MCF 10A (cell line): ENCODE results near the gene PLCZ1. TPM values are rescaled to one million over a fixed set of nuclear protein-coding genes. Genes with fewer than 3 reads are reported as not detected.

Experiments
- BruUV-seq: library from RNA; stranded (reverse); fragments of 400-500 nt; replicated peaks from 2 replicates; lab custom pipeline; 2021; lab: Mats Ljungman, UMichigan
- CTCF ChIA-PET: fragments of 300-600 bp; sonication (Branson Sonifier 250); formaldehyde crosslinking; extraction: SDS; loops from one replicate; lab custom pipeline; 2021; ENCODE audit warnings: antibody characterized with exemption, inconsistent platforms; lab: Yijun Ruan, JAX
- POLR2A ChIA-PET: fragments of 300-600, 350-650 bp; sonication (Branson Sonifier 250); formaldehyde crosslinking; extraction: SDS; loops from one replicate; lab custom pipeline; 2020; ENCODE audit warnings: antibody characterized with exemption, inconsistent platforms; lab: Yijun Ruan, JAX
- DNase-seq: peaks from one replicate; pipeline ENCODE4 v3.0.0-alpha.2; 2018; ENCODE audit not compliant: unreplicated experiment
- H3K27ac Mint-ChIP-seq: one replicate; pipeline ENCODE4 v1.8.0; 2022; ENCODE audit warnings: mild to moderate bottlenecking, low read depth, mixed read lengths; ENCODE audit not compliant: unreplicated experiment
- H3K27me3 Mint-ChIP-seq: one replicate; pipeline ENCODE4 v1.8.0; 2022; ENCODE audit warnings: mixed read lengths; ENCODE audit not compliant: insufficient read depth, unreplicated experiment
- H3K36me3 Mint-ChIP-seq: one replicate; pipeline ENCODE4 v1.8.0; 2022; ENCODE audit warnings: mild to moderate bottlenecking, moderate library complexity, mixed read lengths; ENCODE audit not compliant: insufficient read depth, unreplicated experiment
- H3K4me1 Mint-ChIP-seq: one replicate; pipeline ENCODE4 v1.8.0; 2022; ENCODE audit warnings: mixed read lengths; ENCODE audit not compliant: insufficient read depth, unreplicated experiment
- H3K4me3 Mint-ChIP-seq: one replicate; pipeline ENCODE4 v1.8.0; 2022; ENCODE audit warnings: mild to moderate bottlenecking, moderate library complexity, mixed read lengths; ENCODE audit not compliant: unreplicated experiment
- H3K9me3 Mint-ChIP-seq: one replicate; pipeline ENCODE4 v1.8.0; 2022; ENCODE audit warnings: mixed read lengths; ENCODE audit not compliant: unreplicated experiment
- intact Hi-C: fragments of 100-400 bp; cut with micrococcal nuclease; formaldehyde crosslinking; loops from 2 replicates; pipeline ENCODE4 v1.14.1; 2022
- total RNA-seq: library from RNA; stranded (reverse); gene quantifications from 2 replicates; pipeline ENCODE4 v1.2.3, GENCODE V29; 2022
- TF ChIP-seq, protein P1 (sequence below): fragments of 200-600 bp; IDR thresholded peaks from one replicate; pipeline ENCODE4 v1.8.0; 2022; ENCODE audit warnings: antibody characterized with exemption, mild to moderate bottlenecking; ENCODE audit not compliant: unreplicated experiment

The PLCZ1 gene
- total RNA-seq, 1 experiment from 2014 or later = not detected

- TF ChIP-seq, protein P1, sequence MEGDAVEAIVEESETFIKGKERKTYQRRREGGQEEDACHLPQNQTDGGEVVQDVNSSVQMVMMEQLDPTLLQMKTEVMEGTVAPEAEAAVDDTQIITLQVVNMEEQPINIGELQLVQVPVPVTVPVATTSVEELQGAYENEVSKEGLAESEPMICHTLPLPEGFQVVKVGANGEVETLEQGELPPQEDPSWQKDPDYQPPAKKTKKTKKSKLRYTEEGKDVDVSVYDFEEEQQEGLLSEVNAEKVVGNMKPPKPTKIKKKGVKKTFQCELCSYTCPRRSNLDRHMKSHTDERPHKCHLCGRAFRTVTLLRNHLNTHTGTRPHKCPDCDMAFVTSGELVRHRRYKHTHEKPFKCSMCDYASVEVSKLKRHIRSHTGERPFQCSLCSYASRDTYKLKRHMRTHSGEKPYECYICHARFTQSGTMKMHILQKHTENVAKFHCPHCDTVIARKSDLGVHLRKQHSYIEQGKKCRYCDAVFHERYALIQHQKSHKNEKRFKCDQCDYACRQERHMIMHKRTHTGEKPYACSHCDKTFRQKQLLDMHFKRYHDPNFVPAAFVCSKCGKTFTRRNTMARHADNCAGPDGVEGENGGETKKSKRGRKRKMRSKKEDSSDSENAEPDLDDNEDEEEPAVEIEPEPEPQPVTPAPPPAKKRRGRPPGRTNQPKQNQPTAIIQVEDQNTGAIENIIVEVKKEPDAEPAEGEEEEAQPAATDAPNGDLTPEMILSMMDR = no peak
- CTCF ChIA-PET = interaction anchor here (0.7 to 0.9 kb wide), 2 partner anchors 21 to 280 kb away, joined by 3 read pairs; no protein-coding TSS in a partner anchor
- no peak for DNase-seq
- BruUV-seq = no TSS peak
- intact Hi-C loops = no loop called here
- Mint-ChIP-seq H3K36me3 (no peaks in the 10 kb centered on the region), H3K27ac (no peak overlapping the region), H3K4me3 (no peak overlapping the region), H3K9me3 (peaks cover 9% of the 10 kb centered on the region), H3K27me3 (no peaks in the 10 kb centered on the region), H3K4me1 (no peaks in the 10 kb centered on the region)
- POLR2A ChIA-PET = no interaction called here
Observed at GRCh38 chr12:18731156-18731555, 6.7 kb downstream of the PLCZ1 start.

- H3K27me3 Mint-ChIP-seq = no peaks in the 10 kb centered on the region
- intact Hi-C loops = no loop called here
- H3K9me3 Mint-ChIP-seq = peaks cover 20% of the 10 kb centered on the region
- H3K27ac Mint-ChIP-seq = peak overlapping the region; percentile 57
- peaks cover 5% of the 10 kb centered on the region for H3K36me3 Mint-ChIP-seq
- peak; percentile 93 for DNase-seq
- BruUV-seq = no TSS peak
- peak overlapping the region; percentile 50 for H3K4me3 Mint-ChIP-seq
- TF ChIP-seq, protein P1 = no peak
- POLR2A ChIA-PET = interaction anchor here (0.8 to 1.3 kb wide), 3 partner anchors 24 to 462 kb away, joined by 3 to 4 read pairs (median 3); partner anchors contain the start of gene PIK3C2G
- CTCF ChIA-PET = interaction anchor here (0.7 kb wide), 1 partner anchor 1773 kb away, joined by 3 read pairs; no protein-coding TSS in a partner anchor
- peaks cover 10% of the 10 kb centered on the region for H3K4me1 Mint-ChIP-seq
Observed at GRCh38 chr12:18723752-18724151, 14.1 kb downstream of the PLCZ1 start.

DNA sequence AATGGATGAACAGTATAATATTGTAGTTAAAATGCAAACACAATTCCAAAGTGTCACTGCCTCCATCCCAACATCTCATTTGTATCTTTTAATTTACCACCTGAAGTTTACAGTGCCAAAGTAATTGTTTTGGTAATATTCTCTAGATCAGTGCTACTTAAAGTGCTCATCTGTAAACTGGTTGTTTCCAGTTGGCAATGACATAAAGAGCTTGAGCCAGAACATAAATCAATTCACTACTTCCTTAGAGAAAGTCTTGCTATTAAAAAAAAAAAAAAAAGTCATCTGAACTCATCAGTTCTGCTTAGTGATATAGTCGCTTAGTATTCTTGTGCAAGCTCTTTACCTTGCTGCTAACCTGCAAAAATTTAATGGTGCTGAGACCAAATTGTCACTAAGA, 16.4 kb downstream of the PLCZ1 start:
- Mint-ChIP-seq H3K27me3 (no peaks in the 10 kb centered on the region), H3K4me3 (no peak overlapping the region), H3K27ac (no peak overlapping the region), H3K9me3 (peaks cover 28% of the 10 kb centered on the region), H3K4me1 (peaks cover 17% of the 10 kb centered on the region), H3K36me3 (peaks cover 5% of the 10 kb centered on the region)
- TF ChIP-seq, protein P1 = no peak
- CTCF ChIA-PET = interaction anchor here (0.6 to 1.2 kb wide), 3 partner anchors 163 to 676 kb away, joined by 3 to 4 read pairs (median 3); no protein-coding TSS in a partner anchor
- POLR2A ChIA-PET = interaction anchor here (0.7 kb wide), 1 partner anchor 467 kb away, joined by 3 read pairs; no protein-coding TSS in a partner anchor
- DNase-seq = no peak
- intact Hi-C loops = no loop called here
- no TSS peak for BruUV-seq

GRCh38 chr12:18720690-18721089, 17.1 kb downstream of the PLCZ1 start:
- intact Hi-C loops = no loop called here
- DNase-seq = no peak
- H3K4me3 Mint-ChIP-seq = no peak overlapping the region
- ChIA-PET CTCF (interaction anchor here (1.2 kb wide), 1 partner anchor 677 kb away, joined by 3 read pairs; no protein-coding TSS in a partner anchor), POLR2A (no interaction called here)
- no TSS peak for BruUV-seq
- H3K9me3 Mint-ChIP-seq = peaks cover 26% of the 10 kb centered on the region
- H3K4me1 Mint-ChIP-seq = peaks cover 17% of the 10 kb centered on the region
- H3K27me3 Mint-ChIP-seq = no peaks in the 10 kb centered on the region
- no peak overlapping the region for H3K27ac Mint-ChIP-seq
- peaks cover 5% of the 10 kb centered on the region for H3K36me3 Mint-ChIP-seq
- TF ChIP-seq, protein P1 = no peak
